HepG2 (cell line): ENCODE data around the gene DAB1. TPM values are rescaled to one million over a fixed set of nuclear protein-coding genes. Genes with fewer than 3 reads are reported as not detected.

Experiments used
- AHR ChIP-seq: IDR thresholded peaks from 2 replicates; pipeline ENCODE4 v1.6.1; 2018; ENCODE audit warnings: missing genetic modification reagents, missing compliant biosample characterization
- ATM ChIP-seq: fragments of 450-650 bp; IDR thresholded peaks from 2 replicates; pipeline ENCODE4 v1.7.1; 2017; ENCODE audit warnings: mild to moderate bottlenecking, borderline replicate concordance
- FOSL1 ChIP-seq: sonication (generic); formaldehyde crosslinking; IDR thresholded peaks from 2 replicates; pipeline ENCODE4 v1.9.0; 2021; ENCODE audit warnings: missing genetic modification reagents, borderline replicate concordance
- FOXA1 ChIP-seq, 2 experiments: fragments of 450-650 bp in 1 of 2; sonication (generic) in 1 of 2; formaldehyde crosslinking in 1 of 2; IDR thresholded peaks; 2 replicates each; pipeline versions ENCODE4 v1.4.0 to v1.6.1; 2016 to 2020; ENCODE audit warnings: missing genetic modification reagents in 1 of 2
- GFI1 ChIP-seq: sonication (generic); formaldehyde crosslinking; IDR thresholded peaks from 2 replicates; pipeline ENCODE4 v1.5.0; 2020; ENCODE audit warnings: missing genetic modification reagents, mild to moderate bottlenecking, borderline replicate concordance
- HNF4A ChIP-seq: sonication (generic); formaldehyde crosslinking; IDR thresholded peaks from 2 replicates; pipeline ENCODE4 v1.4.0; 2020; ENCODE audit warnings: missing genetic modification reagents
- HOMEZ ChIP-seq: IDR thresholded peaks from 2 replicates; pipeline ENCODE4 v1.6.1; 2016; ENCODE audit warnings: low read depth
- KDM4B ChIP-seq: sonication (generic); formaldehyde crosslinking; IDR thresholded peaks from 2 replicates; pipeline ENCODE4 v1.4.0; 2020; ENCODE audit warnings: missing genetic modification reagents
- NCOA2 ChIP-seq: sonication (generic); formaldehyde crosslinking; IDR thresholded peaks from 2 replicates; pipeline ENCODE4 v1.8.0; 2022; ENCODE audit warnings: inconsistent platforms
- NFATC3 ChIP-seq: sonication (generic); formaldehyde crosslinking; IDR thresholded peaks from 2 replicates; pipeline ENCODE4 v1.5.1; 2020; ENCODE audit warnings: mild to moderate bottlenecking, missing genetic modification reagents
- NFRKB ChIP-seq: fragments of 450-650 bp; IDR thresholded peaks from 2 replicates; pipeline ENCODE4 v1.6.1; 2017
- NKX3-1 ChIP-seq: sonication (generic); formaldehyde crosslinking; IDR thresholded peaks from 2 replicates; pipeline ENCODE4 v1.5.0; 2020; ENCODE audit warnings: missing genetic modification reagents
- PTBP1 ChIP-seq: fragments of 200-400 bp; formaldehyde crosslinking; IDR thresholded peaks from 2 replicates; pipeline ENCODE4 v1.6.1; 2018; ENCODE audit warnings: low read length, low read depth; ENCODE audit not compliant: poor library complexity, severe bottlenecking
- RNF2 ChIP-seq: fragments of 450-650 bp; conservative IDR thresholded peaks from 2 replicates; pipeline ENCODE4 v1.6.1; 2016; ENCODE audit warnings: low read depth
- RXRA ChIP-seq: sonication (generic); formaldehyde crosslinking; IDR thresholded peaks from 2 replicates; pipeline ENCODE4 v1.5.1; 2020; ENCODE audit warnings: missing genetic modification reagents
- SAP130 ChIP-seq: IDR thresholded peaks from 2 replicates; pipeline ENCODE4 v1.6.1; 2016; ENCODE audit warnings: low read depth
- SOX6 ChIP-seq, 2 experiments: fragments of 450-650 bp in 1 of 2; sonication (generic) in 1 of 2; formaldehyde crosslinking in 1 of 2; IDR thresholded peaks; 2 replicates each; pipeline versions ENCODE4 v1.4.0 to v1.6.1; 2017 to 2020; ENCODE audit warnings: antibody characterized with exemption in 1 of 2, mild to moderate bottlenecking in 1 of 2, missing genetic modification reagents in 1 of 2
- ZNF138 ChIP-seq: sonication (generic); formaldehyde crosslinking; IDR thresholded peaks from 2 replicates; pipeline ENCODE4 v1.5.0; 2020; ENCODE audit warnings: mild to moderate bottlenecking, low read depth, missing genetic modification reagents
- ZNF235 ChIP-seq: sonication (generic); formaldehyde crosslinking; IDR thresholded peaks from 2 replicates; pipeline ENCODE4 v1.8.1; 2023; ENCODE audit warnings: mild to moderate bottlenecking, missing genetic modification reagents, borderline replicate concordance
- ZNF333 ChIP-seq: sonication (generic); formaldehyde crosslinking; IDR thresholded peaks from 2 replicates; pipeline ENCODE4 v1.4.0; 2020; ENCODE audit warnings: mild to moderate bottlenecking, missing genetic modification reagents, borderline replicate concordance
- ZNF704 ChIP-seq: sonication (generic); formaldehyde crosslinking; IDR thresholded peaks from 2 replicates; pipeline ENCODE4 v1.8.1; 2023; ENCODE audit warnings: mild to moderate bottlenecking, inconsistent platforms, moderate library complexity, missing genetic modification reagents, borderline replicate concordance
- ZUFSP ChIP-seq: sonication (generic); formaldehyde crosslinking; IDR thresholded peaks from 2 replicates; pipeline ENCODE4 v1.9.0; 2021; ENCODE audit warnings: missing genetic modification reagents, mild to moderate bottlenecking, borderline replicate concordance
- polyA plus RNA-seq, 8 experiments: library from polyadenylated mRNA; depleted of rRNA in 3 of 8; stranded (reverse) in 7 of 8; unstranded in 1 of 8; fragments of >200 nt; fragmentation: Illumina TruSeq in 4 of 8; extraction: Trizol in 4 of 8; gene quantifications; 2 replicates each; pipeline versions ENCODE4 v1.2.1 to v1.2.3, GENCODE V29; 2011 to 2016; ENCODE audit warnings: low read depth in 4 of 8, missing spikeins in 1 of 8, mixed read lengths in 1 of 8; ENCODE audit not compliant: insufficient read depth in 1 of 8
- total RNA-seq, 5 experiments: library from RNA; depleted of rRNA; stranded (reverse); fragments of >200 nt; fragmentation: Illumina TruSeq; extraction: Trizol; gene quantifications; 2 replicates each; pipeline ENCODE4 v1.2.3, GENCODE V29; 2016; ENCODE audit warnings: low read depth in 1 of 5
- TF ChIP-seq, protein P1 (sequence below): sonication (generic); formaldehyde crosslinking; IDR thresholded peaks from 2 replicates; pipeline ENCODE4 v1.4.0; 2020; ENCODE audit warnings: missing genetic modification reagents, borderline replicate concordance
- TF ChIP-seq, protein P2 (sequence below): sonication (generic); formaldehyde crosslinking; IDR thresholded peaks from 2 replicates; pipeline ENCODE4 v1.4.0; 2020; ENCODE audit warnings: missing genetic modification reagents, low read depth, mild to moderate bottlenecking, borderline replicate concordance

DAB1 gene
- total and polyA plus RNA-seq, 2 of the 13 experiments (the other 11 are each of a cell fraction or from before 2014, with no cell fraction given): 0.04 to 0.13 TPM

- TF ChIP-seq AHR (no peak), NKX3-1 (CRISPR knock-in tag) (no peak), PTBP1 (no peak), SOX6 (IDR thresholded peaks at IDR 0.05) (no peak), SOX6 (CRISPR knock-in tag; IDR thresholded peaks at IDR 0.05) (peak; percentile 73), SAP130 (CRISPR knock-in tag) (peak; percentile 78), GFI1 (CRISPR knock-in tag) (0 out of 2 replicates have a peak, but pooled peaks have one; percentile 49), FOXA1 (IDR thresholded peaks at IDR 0.05) (peak; percentile 65; the same call in 1 of the 2 replicates), FOXA1 (CRISPR knock-in tag; IDR thresholded peaks at IDR 0.05) (peak; percentile 94), ZNF704 (no peak), KDM4B (CRISPR knock-in tag) (no peak), FOSL1 (CRISPR knock-in tag) (no peak), HNF4A (CRISPR knock-in tag) (peak; percentile 79), NFATC3 (CRISPR knock-in tag) (no peak), ZUFSP (CRISPR knock-in tag) (no peak), NFRKB (no peak), NCOA2 (CRISPR knock-in tag) (peak; percentile 76), ZNF138 (CRISPR knock-in tag) (no peak), ATM (no peak), RXRA (CRISPR knock-in tag) (peak; percentile 55; the same call in 1 of the 2 replicates), RNF2 (no peak), ZNF235 (CRISPR knock-in tag) (no peak), ZNF333 (CRISPR knock-in tag) (no peak), HOMEZ (CRISPR knock-in tag) (peak; percentile 31; the same call in 1 of the 2 replicates)
- TF ChIP-seq, protein P1, sequence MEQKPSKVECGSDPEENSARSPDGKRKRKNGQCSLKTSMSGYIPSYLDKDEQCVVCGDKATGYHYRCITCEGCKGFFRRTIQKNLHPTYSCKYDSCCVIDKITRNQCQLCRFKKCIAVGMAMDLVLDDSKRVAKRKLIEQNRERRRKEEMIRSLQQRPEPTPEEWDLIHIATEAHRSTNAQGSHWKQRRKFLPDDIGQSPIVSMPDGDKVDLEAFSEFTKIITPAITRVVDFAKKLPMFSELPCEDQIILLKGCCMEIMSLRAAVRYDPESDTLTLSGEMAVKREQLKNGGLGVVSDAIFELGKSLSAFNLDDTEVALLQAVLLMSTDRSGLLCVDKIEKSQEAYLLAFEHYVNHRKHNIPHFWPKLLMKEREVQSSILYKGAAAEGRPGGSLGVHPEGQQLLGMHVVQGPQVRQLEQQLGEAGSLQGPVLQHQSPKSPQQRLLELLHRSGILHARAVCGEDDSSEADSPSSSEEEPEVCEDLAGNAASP (CRISPR knock-in tag): peak; percentile 67; the same call in 1 of the 2 replicates
- TF ChIP-seq, protein P2, sequence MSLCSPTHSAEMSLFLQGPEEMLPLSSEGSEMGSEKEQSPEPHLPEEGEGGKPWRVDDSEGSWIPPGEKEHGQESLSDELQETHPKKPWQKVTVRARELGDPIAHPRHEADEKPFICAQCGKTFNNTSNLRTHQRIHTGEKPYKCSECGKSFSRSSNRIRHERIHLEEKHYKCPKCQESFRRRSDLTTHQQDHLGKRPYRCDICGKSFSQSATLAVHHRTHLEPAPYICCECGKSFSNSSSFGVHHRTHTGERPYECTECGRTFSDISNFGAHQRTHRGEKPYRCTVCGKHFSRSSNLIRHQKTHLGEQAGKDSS: no peak
Observed at GRCh38 chr1:56965916-56966697, 457.8 kb downstream of the DAB1 start, which contains the start of gene C8B (continued).
